Measurements from ENCODE around the gene HSPA12A.

HSPA12A gene

DNA sequence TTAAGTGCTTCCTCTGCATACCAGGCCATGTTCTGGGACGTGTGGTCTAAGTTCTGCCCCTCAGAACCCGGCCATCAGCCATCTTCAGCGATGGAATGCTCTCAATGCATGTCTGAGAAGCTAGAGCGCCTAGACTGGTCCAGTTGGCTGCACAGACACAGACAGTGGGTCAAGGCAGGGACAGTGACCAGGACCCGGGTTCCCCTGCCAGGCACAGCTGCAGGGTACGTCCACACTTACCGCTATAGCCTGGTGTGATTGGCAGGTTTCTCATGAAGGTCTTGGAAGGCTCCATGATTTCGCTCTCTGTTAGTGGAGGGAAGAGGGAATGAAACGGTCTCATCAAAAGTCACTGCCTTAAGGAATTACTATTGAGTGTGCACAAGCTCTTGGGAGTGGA, 74.3 kb downstream of the HSPA12A start:
- DNase-seq (ENCODE audit: low spot score): no peak

DNA sequence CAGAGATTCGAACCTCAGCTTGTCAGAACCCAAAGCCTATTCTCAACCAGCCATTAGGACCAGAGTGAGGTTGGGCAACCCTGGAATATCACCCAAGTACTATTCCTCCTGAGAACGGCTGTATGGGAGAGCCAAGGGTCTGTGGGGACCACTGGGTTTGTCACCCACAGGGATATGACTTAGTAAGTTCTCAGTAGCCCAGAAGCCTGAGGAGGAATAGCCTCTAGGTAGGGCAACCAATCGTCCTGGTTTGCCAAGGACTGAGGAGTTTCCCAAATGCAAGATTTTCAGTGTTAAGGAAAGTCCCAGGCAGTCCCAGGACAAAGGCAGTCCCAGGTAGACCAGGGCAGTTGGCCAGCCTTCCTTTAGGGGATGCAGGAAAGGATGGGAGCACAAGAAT, 74.9 kb downstream of the HSPA12A start:
- DNase-seq (ENCODE audit: low spot score): no peak

DNA sequence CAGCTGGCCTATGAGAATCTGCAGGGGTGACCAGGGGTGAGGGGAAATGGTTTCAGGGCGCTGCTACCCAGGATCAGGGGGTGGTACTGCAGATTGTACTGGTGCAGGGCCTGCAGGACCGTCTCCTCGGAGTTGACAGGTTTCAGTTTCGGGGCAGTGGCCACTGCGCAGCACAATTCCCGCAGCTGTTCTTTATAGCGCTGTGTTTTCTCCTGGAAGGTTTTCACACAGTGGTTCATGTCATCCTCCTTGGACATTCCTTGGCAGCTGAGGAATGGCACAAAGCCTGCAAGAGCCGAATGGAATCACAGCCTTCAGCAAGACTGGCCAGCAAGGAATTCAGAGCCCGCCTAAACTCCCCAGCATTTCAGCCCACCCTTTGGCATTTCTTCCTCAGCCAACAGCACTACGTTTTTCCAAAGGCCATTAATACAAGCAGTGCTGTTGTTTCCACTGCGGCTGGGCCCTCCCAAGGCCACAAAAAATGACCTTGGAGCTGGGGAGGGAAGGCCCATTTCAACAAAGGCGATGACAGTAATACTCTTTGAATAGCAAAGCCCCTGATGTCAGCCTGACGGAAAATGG, 76.7 kb downstream of the HSPA12A start:
- no peak for DNase-seq (ENCODE audit: low spot score)

DNA sequence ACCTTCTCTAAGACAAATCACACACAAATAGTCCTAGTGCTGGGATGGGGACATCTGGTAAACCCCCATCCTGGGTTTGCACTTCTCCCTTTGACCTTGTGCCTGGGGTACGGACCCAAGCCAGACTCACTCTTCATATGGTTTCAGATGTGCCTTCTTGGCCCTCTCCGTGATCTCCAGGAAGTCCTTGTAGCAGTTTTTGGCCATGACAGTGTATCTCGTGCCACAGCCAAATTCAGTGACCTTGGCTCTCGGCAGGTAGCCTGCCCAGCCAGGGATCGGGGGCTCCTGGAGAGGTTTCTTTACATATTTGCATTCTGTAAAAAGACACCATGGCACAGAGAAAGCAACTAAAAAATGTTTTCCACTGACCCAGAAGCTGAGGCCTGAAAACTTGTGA, 77.7 kb downstream of the HSPA12A start:
- no peak for DNase-seq (ENCODE audit: low spot score)

DNA sequence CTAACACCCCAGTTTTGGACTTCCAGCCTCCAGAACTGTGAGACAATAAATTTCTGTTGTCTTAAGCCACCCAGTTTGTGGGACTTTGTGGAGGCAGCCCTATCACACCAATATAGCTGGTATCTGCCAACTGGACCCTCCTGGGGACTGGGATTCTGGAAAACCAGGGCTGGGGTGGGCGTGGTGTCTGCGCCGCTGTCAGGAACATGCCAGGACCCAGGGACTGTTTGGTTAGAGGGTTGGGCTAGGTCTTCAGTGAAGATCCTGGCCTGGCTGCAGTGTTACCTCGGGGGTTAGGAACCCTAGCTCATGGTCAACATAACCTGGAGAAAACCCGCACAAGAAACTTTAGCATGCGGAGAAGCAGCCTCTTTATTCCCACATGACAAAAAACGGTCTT, 79.0 kb downstream of the HSPA12A start:
- no peak for DNase-seq (ENCODE audit: low spot score)

DNA sequence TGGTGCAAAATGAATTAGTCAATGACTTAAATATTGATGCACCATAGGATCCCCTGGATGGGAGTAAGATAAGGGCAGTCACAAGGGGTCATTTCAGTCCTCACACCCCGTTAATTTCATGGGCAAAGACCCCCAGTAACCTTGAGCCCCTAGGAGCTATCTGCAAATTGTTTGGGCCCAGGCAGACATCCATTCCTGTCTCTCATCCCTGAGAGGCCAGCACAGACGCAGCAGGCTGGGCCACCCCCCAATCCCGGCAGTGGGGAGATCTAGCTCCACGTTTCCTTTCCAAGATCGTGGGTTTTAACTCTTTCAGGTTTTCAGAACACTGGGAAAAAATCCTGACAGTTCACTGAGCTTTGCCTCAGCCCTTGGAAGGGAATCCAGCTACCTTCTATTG, 81.5 kb downstream of the HSPA12A start:
- DNase-seq (ENCODE audit: low spot score): no peak

DNA sequence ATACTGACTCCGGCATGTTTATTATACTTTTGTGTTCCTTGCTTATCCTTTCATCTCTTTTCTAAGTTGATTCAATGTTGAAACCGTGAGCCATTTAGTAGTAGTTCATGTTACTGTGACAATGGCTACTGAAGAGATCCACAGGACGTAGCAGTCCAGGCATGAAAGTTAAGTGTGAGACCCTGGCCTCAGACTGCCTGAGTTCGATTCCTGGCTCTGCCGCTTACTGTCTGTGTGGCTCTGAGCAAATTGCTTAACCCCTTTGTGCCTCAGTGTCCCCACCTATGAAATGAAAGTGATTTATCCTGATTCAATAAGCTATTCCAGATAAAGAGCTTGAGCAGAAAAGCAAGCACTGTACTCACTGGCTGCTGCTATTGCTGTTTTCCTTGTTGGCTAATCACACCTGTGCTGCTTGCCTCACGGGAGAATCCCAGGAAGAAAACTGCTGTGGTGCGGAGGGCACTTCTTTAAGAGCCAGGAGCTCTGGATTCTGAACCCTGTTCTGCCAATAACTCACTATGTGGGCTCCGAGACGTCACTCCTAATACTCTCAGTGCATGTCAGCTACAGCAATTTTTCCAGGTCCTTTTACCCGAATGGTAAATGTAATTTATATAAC, 83.2 kb downstream of the HSPA12A start:
- no peak for DNase-seq (ENCODE audit: low spot score)

DNA sequence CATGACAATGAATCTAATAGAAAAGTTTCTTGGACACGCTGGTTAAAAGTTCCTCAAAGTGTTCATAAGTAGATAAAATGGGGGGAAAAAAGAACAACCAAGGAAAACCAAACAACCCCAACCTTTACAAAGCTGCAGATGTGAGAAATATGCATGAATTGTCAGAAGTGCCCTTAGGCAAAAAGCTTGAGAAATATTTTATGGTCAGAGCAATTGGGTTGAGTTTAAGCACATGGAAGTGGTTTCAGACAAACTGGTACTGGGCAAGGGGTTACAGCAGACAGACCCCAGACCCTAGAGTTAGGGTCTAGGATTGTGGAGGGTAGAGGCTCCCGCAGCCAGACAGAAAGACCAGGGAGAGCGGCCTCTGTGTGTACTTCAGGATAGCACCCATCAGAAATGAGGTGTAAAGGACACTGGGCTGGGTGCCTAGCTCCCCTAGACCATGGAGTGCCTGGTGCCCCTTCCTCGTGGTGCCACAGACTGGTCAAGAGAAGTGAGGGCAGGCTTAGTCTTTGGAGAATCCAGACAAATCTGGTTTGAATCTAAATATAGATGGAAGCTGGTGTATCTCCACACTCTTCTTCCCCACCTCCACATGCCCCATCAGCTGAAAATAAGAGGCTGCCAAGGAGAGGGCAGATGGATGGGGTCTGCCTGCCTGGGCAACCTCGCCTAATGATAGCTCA, 84.4 kb downstream of the HSPA12A start:
- DNase-seq (ENCODE audit: low spot score): no peak

DNA sequence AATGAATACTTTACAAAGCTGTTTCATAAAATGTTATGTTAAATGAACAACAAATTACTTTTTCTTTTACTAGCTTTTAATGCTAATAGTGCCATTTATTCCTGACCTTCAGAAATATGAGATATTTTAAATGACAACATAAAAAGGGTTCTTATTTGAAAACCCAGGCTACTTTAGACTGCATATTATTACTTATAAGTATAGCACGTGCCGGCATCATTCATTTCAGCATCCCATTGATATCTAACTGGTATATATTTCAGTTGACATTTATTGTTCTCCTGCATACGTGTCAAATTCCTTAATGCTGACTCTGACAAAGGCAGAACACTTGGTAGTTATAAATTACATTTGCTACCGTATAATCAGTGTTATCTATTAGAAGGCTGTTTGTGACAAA, 86.3 kb downstream of the HSPA12A start:
- no peak for DNase-seq (ENCODE audit: low spot score)

DNA sequence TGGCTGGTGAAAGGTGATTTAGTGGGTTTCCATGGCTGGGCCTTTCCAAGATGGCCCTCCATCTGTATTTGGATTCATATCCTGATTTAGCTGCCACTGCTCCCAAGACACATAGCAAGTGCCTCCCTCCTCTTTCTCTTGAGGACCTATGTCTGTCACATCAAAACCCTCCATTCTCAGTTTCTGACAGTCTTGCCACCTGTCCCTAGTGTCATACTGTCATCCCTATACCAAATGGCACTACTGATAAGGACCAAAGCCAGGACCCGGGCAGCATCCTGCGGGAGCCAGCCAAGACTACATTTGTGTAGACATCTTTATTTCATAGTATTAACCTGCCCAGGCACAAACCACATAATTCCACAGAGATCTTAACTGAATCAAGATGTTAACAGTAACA, 86.8 kb downstream of the HSPA12A start:
- DNase-seq (ENCODE audit: low spot score): no peak

DNA sequence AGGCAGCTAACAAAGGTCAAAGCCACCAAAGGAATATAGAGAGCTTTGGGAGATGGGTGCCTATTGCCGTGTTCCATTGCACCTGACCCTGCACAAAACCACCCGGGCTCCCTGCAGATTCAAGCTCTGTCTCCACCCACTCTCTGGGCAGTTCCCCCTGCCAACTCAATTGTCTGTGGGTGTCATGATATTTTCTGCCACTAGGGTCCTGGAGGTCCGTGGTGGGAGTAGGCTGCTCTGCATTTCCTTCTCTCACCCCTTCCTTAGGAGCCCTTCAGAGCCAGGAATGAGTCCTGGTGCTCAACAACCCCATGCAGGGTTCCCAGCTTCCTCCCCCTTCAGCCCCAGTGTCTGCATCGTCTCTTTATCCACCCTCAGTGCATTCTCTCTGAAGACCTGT, 87.5 kb downstream of the HSPA12A start:
- DNase-seq (ENCODE audit: low spot score): no peak

DNA sequence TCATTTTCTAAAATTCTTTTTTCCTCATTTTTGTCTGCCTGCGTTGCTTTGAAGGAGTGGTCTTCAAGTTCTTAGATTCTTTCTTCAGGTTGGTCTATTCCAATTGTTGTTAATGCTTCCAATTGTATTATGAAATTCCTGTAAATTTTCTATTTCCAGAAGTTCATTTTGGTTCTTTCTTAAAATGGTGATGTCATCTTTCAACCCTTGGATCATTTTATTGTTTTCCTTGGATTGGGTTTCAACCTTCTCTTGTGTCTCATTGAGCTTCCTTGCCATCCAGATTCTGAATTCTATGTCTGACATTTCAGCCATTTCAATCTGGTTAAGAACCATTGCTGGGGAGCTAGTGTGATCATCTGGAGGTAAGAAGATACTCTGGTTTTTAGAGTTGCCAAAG, 88.5 kb downstream of the HSPA12A start:
- no peak for DNase-seq (ENCODE audit: low spot score)

DNA sequence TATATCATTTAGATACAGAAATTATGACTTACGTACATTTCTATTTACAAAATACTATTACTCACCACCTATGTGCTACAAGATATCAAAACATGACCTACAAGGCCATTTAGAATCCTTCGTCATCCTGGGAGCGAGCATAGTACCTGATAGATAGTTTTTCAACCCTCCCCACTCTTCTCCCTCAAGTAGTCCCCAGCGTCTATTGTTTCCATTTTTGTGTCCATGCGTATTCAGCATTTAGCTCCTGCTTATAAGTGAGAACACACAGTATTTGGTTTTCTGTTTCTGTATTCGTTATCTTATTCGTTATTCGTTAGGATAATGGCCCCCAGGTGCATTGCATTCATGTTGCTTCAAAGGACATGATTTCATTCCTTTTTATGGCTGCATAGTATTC, 93.5 kb downstream of the HSPA12A start:
- no peak for DNase-seq (ENCODE audit: low spot score)

DNA sequence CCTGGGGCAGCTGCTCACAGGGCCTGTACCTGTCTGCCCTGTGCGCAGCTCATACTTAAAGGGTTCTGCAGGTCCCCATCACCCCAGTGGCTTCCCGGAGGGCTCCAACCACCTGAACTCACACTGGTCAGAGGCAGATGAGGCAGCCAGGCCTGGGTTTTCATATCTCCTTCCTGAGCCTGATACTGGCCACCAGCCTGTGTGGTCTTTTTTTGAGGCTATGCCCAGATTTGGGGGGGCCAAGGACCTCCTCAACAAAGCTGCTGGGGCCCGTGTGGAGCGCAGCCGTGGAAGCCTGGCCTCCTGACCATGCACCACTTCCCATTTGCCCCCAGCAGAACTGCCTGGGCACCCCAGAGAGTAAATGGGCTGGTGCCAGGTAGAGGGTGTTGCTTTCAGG, 95.9 kb downstream of the HSPA12A start:
- no peak for DNase-seq (ENCODE audit: low spot score)

DNA sequence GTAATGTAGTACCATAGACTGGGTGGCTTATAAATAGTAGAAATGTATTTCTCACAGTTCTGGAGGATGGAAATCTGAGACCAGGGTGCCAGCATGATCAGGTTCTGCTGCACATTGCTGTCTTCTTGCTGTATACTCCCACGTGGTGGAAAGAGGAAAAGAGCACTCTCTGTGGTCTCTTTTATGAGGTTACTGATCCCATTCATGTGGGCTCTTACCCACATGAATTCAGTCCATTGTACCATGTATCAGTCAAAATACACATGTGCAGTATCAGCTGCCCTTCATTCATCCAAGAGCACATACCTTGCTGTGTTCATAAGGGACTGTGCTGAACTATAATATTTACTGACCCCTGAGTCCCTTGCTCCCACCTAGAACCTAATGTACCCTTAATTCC, 104.5 kb downstream of the HSPA12A start:
- DNase-seq (ENCODE audit: low spot score): no peak

DNA sequence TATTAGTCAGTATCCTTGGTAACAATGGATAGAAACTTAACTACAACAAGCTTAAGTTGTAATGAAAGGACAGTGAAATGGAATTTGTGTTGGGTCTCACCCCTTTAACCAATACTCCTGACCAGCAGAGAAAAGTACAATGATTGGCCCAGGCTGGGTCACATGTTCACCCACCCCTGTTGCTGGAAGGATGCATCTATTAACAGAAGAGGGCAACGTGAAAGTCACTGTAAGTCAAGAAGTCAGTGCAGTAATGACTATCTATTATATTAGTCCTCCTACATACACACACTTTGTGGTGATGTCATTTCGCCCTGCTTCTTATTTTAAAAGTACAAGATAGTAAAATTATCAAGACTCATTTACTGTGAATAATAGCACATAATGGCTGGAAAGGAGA, 105.4 kb downstream of the HSPA12A start:
- no peak for DNase-seq (ENCODE audit: low spot score)

DNA sequence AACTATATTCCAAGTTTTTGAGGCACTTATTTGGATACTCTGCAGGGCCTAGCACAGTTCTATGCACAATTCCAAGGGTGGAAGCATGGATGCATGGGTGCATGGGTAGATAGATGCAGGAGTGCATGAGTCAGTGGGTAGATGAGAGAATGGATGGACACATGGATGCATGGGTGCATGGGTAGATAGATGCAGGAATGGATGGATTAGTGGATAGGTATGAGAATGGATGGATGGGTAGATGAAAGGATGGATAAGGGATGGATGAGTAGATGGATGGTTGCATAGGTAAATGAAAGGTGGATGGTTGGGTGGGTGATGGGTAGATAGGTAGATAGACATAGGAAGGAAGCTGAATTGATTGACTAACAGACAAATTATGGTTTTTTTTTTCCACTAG, 106.0 kb downstream of the HSPA12A start:
- DNase-seq (ENCODE audit: low spot score): no peak

DNA sequence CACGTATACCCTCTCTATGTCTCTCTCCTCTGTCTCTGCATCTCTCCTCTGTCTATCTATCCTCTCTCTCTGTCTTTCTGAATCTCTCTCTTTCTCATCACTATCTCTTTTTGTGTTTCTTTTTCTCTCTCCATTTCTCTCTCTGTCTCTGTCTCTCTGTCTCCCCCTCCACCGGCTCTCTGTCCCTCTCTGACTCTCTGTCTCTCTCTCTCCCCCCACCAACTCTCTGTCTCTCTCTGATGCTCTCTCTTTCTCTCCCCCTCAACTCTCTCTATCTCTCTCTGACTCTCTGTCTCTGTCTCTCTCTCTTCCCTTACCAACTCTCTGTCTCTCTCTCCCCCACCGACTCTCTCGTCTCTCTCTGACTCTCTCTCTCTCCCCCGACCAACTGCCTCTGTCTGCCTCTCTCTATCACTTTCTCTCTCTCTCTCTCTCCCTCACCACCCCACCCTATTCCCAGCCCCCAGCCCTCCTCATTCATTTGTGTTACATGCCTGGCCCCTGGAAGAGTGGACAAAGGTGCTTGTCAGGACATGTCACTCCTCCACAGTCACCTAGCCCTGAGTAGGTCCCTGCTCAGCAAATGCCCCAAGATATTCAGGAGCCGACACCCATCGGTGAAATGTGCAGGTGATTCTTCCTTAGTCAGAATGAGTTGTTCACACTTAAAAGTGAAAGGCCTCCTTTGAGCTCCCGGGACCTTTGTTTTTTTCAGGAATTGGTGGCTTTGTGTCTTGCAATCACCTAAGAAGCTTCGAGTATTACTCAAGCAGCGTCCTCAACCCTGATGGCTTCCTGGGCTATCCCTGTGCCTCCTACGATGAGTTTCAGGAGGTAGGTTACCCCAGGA, 108.0 kb downstream of the HSPA12A start:
- DNase-seq (ENCODE audit: low spot score): no peak

DNA sequence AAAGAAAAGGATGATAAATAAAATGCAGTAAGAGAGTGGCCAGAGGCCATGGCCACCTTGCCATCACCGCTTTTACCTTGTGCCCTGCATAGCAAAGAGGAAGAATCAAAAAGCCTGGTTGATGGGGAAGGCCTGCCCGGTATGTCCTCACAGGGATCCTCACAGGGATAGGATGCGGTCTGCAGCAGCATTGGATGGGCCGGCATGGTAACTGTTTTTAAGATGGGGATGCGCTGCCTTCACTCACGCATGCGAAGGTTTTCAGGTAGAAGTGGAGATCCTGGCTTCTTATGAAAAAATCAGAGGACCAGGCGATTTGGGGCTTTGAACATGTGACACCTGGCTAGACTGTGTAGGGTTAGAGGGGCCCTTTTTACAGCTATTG, 109.2 kb downstream of the HSPA12A start:
- DNase-seq (ENCODE audit: low spot score): no peak

DNA sequence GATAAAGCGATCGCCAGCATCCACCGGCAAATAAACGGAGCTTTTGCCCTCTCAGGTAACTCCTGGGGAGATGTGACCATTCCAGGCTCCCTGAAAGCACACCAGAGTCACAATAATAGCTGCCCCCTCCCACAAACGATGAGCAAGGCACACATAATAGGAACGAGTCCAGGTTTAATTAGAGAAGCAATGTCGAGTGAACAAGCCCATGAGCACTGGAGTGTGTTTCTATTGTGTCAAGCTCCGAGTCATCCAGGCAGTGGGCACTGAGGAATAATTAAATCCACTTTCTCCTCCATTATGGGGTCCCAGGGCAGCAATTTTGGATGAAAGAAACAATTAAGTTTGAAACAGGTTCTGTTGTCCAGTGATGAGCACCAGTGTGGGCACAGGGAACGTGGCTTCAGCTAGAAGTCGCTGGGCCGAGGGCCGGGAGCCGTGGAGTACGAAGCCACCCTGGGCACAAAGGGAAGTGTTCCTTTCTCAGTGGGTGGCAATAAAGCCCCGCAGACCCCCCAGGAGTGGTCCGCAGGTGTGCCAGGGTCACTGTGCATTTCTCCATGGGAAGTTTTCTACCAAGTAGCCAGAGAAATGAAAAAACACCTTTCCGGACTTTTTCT, 109.7 kb downstream of the HSPA12A start:
- no peak for DNase-seq (ENCODE audit: low spot score)

DNA sequence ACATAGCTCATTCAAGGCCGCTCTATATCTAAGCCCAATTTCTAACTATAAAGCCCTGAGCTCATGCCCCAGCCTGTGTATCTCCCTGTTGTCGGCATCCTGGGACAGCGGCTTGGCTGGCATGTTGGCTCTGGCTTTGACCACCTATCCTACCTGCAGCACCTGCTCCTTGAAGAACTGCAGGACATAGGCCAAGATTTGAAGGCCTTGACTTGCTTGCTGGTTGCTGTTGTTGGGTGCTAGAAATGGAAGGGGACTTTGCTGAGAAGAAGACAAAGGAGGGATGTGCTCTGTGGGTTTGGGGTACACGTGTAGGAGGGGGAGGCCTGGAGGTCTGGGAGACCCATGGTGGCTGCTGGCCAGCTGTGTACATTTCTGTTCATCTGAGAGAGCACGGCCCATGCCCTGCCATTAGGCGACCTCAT, 110.5 kb downstream of the HSPA12A start:
- DNase-seq (ENCODE audit: low spot score): no peak

DNA sequence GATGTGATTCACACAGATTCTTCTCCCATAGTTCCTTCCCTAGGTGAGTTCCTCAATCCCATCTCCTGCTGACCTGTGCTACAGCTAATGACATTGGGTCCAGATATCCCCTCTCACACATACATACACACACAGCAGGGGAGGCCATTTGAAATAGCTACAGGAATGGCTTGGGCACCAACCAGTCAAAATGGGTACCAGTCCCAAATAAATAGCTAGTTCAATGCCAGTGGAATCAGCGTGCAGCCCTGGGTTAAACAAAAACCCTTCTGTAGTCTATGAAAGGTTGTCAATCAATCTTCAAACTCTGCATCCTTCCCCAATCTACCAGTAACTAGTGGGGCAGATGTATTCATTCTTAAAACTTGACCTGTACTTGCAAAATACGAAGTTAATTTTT, 112.3 kb downstream of the HSPA12A start:
- DNase-seq (ENCODE audit: low spot score): no peak

DNA sequence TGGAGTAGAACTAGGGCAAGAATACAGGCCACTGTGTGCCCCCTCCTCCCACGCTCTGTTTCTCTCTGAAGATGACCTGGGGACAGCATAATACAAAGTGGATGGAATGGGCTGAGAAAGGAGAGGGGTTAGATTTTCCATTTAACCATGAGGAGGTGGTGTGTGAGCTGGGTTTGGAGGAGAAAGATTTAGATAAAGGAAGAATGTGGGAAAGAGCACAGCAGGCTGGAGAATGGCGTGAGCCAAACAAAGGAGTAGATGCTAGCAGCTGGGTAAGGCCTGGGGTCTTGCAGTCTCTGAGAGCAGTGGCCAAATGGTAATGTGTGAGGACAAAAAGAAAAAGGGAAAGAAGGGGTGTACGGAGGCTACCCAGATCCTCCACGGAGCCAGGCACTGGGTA, 113.0 kb downstream of the HSPA12A start:
- no peak for DNase-seq (ENCODE audit: low spot score)
